GM19043 (cell line): Measurements from ENCODE around the gene TLE6.
"Not testable (repeated sequence)": the region's sequence is repeated elsewhere in the genome, so short reads cannot be mapped to it uniquely, and the experiment has no call there.

ENCODE experiments used
- ATAC-seq: cut with Tn5 transposase; IDR thresholded peaks from one replicate; pipeline ENCODE4 v1.9.1; 2021; ENCODE audit warnings: low read depth; ENCODE audit not compliant: unreplicated experiment

The TLE6 gene

GRCh38 chr19:3027292-3027691 is 49.9 kb downstream of the TLE6 start:
- no peak for ATAC-seq

DNA sequence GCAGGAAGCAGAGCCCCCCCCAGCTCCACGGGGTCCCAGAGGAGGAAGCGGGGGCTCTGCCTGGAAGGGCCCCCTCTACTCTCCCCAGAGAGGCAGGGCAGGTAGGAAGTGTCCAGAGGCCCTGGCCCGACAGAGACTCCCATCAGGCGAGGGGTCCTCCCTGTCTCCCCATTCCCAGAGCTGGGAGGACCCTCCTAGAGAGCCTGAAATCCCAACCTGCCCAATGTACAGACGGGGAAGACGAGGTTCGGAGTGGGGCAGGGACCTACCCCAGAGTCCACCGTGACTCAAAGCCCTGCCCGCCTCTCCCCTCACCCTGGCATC is 50.6 kb downstream of the TLE6 start:
- ATAC-seq, result no peak

GRCh38 chr19:3028305-3029064 is 51.1 kb downstream of the TLE6 start:
- ATAC-seq, result no peak

GRCh38 chr19:3029065-3029923 is 51.9 kb downstream of the TLE6 start, which contains the start of gene TLE2:
TSS of gene TLE2 (minus strand) at chr19:3029280. CDS start at chr19:3028904, 376 bp downstream.
- ATAC-seq, result no peak

- no peak for ATAC-seq
These were observed 54.2 kb downstream of the TLE6 start for GRCh38 chr19:3031607-3031867.

- no peak for ATAC-seq
These were observed 56.4 kb downstream of the TLE6 start for GRCh38 chr19:3033595-3034405.

- ATAC-seq, result no peak
These were observed 57.0 kb downstream of the TLE6 start for GRCh38 chr19:3034406-3034655.

GRCh38 chr19:3034656-3035541 is 57.5 kb downstream of the TLE6 start:
- no peak for ATAC-seq

DNA sequence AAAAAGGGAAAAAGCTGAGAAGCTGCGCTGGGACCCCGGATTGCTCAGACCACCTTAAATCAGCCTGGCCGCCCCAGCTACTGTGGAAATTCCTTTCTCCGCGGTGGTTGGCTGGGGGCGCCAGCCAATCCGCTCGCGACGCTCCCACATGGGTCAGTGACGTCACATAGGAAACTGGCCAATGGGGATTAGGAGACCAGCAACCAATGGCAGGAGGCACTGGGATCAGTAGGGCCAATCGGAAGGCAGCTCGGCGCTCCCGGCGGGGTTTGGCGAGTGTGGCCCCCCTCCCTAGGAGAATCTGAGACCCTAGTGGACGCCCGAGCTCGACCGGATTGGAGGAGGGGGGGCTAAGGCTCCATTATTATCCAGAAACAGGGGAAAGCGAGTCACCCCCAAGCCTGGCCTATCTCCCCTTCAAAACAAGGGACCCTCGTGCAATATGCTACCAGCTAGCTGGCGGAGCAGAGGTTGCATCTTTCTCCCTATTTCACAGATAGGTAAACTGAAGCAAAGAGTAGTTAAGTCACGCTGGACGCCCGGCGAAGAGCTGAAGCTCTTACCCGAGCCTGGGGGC is 58.3 kb downstream of the TLE6 start:
- ATAC-seq, result peak; percentile 92

DNA sequence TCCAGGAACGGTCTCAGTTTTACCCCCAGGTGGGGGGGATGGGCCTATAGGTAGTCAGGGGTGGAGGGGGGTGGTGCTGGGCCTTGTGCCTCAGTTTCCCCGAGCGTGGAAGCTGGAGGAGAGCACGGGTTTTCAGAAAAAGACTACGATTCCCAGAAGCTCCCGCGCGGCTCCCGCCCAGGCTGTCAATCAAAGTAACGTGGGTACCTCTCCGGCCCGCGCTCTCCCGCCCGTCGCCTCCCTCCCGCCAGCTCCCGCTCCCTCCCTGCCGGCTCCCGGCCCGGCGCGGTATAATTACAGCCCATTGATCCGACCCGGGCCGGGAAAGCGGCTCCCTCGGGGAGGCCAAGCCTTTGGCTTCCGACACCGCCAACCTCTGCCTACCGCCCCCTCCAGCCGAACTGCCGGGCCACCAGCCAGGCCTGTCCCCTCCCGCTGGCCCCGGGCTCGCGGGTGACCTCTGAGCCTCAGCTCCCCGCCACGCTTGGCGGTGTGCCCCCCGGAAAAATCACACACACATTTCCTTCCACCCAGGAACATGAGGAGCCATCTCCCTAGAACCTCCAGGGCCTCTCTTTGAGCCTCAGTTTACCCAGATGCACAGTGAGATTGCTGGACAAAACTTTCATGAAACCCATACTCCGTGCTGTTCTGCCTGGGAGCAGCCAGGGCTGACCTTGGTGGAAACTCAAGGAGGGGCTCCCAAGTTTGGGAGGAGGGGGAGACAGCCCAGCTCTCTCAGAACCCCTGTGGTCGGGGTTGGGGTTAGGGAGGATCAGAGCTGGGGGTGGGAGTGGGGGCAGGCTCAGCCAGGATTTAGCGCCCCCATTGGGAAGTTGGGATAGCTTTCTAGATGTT is 59.0 kb downstream of the TLE6 start:
- no peak for ATAC-seq

DNA sequence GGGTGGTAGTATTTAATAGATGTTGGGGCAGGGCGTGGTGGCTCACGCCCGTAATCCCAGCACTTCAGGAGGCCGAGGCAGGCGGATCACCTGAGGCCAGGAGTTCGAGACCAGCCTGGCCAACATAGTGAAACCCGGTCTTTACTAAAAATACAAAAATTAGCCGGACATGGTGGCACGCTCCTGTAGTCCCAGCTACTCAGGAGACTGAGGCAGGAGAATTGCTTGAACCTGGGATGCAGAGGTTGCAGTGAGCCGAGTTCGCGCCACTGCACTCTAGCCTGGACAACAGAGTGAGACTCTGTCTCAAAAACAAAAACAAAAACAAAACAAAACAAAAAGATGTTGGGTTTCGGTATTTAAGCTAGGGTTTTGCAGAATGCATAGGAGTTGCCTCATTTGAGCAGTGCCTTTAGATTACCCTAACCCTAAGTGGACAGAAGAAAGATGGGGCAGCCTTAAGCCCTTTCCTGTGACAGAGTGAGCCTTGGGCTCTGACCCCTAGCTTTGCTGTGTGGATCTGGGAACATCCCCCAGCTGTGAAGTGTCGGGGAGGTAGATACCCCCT is 59.7 kb downstream of the TLE6 start:
- ATAC-seq, result not testable (repeated sequence)

DNA sequence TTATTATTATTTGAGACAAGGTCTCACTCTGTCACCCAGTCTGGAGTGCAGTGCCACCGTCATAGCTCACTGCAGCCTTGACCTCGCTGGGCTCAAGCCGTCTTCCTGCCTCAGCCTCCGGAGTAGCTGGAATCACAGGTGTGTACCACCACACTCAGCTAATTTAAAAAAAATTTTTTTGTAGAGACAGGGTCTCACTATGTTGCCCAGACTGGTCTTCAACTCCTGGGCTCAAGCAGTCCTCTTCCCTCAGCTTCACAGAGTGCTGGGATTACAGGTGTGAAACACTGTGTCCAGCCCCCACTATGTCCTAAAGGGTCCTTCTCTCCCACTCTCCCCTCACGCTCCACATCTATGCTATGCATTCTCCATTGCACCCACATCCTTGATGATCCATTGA is 60.9 kb downstream of the TLE6 start:
- no peak for ATAC-seq

DNA sequence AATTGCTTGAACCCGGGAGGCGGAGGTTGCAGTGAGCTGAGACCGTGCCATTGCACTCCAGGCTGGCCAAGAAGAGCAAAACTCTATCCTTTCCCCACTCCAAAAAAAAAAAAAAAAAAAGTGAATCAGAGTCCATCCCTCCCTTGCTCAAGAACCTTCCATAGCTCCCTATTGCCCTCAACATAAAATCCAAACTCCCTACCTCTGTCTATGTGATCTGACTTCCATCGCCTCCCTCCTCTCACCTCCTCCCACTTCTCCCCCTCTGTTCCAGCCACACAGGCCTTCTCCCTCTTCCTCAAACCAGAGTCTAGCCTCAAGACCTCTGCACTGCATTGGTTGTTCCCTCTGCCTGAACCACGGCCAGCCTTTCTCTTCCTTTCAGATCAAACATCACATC is 61.8 kb downstream of the TLE6 start:
- no peak for ATAC-seq

DNA sequence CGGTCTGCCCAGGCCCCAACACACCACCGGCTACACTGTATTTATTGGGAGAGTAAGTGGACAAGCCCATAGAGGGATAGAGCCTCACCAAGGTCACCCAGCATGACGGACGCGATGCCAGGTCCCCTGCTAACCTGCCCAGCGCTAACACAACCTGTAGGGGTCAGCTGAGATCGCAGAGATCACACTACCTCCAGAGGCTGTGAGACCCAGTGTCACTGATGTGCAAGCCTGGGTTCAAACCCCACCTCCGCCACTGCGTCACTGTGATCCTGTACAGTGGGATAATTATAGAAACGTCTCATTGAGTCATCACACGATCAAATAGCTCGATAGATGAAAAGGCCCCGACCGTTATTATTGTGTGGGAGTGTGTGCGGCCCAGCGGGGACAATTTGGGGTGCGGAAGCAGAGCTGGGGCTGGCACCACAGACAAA is 62.3 kb downstream of the TLE6 start:
- no peak for ATAC-seq

DNA sequence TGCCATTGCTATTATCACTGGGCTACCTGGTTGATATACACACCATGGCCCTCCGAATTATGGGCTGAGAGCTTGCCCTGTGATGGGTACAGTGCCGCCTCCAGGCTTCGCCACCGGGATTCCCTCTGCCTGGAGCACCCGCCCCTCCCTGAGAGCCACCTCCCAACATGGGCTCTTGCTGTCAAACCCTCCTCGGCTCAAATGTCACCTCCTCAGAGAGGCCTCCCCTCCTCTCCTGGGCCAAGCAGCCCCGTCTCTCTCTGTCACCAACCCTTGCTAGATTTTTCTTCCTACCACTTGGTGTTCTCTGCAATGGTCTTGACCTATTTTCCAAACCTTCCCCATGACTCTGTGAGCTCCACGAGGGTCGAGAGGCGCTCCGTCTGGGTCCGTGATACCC is 64.0 kb downstream of the TLE6 start:
- ATAC-seq, result no peak

- no peak for ATAC-seq
These were observed 64.6 kb downstream of the TLE6 start for GRCh38 chr19:3041761-3042620.

DNA sequence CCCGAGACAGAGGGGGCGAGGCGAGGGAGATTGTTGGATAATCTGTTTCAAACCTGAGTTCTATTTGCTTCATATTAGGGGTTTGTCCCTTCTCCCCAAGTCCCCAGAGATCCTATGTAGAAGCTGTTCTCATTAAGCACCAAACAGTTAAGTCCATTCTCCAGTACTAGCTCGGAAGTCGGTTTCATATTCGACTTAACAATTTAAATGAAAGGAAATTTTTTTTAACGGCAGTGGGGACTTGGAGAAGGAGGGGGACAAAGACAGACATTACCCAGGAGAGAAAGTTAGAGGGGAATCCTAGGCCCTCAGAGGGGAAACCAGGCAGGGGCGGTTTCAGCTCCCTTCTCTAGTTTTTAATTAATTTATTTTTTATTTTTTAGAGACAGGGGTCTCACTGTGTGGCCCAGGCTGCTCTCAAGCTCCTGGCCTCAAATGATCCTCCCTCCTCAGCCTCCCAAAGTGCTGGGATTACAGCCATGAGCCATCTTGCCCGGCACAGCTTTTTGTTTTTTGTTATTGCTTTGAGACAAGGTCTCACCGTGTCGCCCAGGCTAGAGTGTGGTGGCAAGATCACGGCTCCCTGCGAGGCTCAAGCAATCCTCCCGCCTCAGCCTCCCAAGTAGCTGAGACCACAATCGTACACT is 65.4 kb downstream of the TLE6 start:
- no peak for ATAC-seq
